22Rv1 (cell line): ENCODE results near the gene TTL.
"Not testable (repeated sequence)": the region's sequence is repeated elsewhere in the genome, so short reads cannot be mapped to it uniquely, and the experiment has no call there.

ENCODE experiments used
- H3K27ac ChIP-seq: fragments of 450-650 bp; 2 replicates; pipeline ENCODE4 v1.5.1; 2017
- CTCF ChIP-seq: fragments of 450-650 bp; IDR thresholded peaks from 2 replicates; pipeline ENCODE4 v1.5.1; 2017; ENCODE audit warnings: mild to moderate bottlenecking
- ZFX ChIP-seq: fragments of 450-650 bp; IDR thresholded peaks from 2 replicates; pipeline ENCODE4 v1.6.1; 2017; ENCODE audit warnings: antibody characterized with exemption, borderline replicate concordance

Gene TTL

GRCh38 chr2:112566104-112566503 is 84.1 kb downstream of the TTL start:
- H3K27ac ChIP-seq, result no peak overlapping the region
- TF ChIP-seq CTCF (no peak), ZFX (no peak)

- not testable (repeated sequence) for H3K27ac ChIP-seq
Observed at GRCh38 chr2:112566508-112566907, 84.6 kb downstream of the TTL start.

GRCh38 chr2:112572005-112572404 is 90.0 kb downstream of the TTL start:
- no peak overlapping the region for H3K27ac ChIP-seq
- TF ChIP-seq CTCF, result no peak
- no peak for TF ChIP-seq ZFX

GRCh38 chr2:112577756-112578155 is 95.8 kb downstream of the TTL start:
- TF ChIP-seq CTCF (no peak), ZFX (no peak)
- H3K27ac ChIP-seq, result peak overlapping the region; percentile 14; the same call in 1 of the 2 replicates

GRCh38 chr2:112579241-112579640 is 97.3 kb downstream of the TTL start:
- TF ChIP-seq ZFX (no peak), CTCF (no peak)
- H3K27ac ChIP-seq, result 0 out of 2 replicates have a peak overlapping the region, but pooled peaks have one; percentile 8

- no peak overlapping the region for H3K27ac ChIP-seq
- TF ChIP-seq CTCF (no peak), ZFX (no peak)
Observed at GRCh38 chr2:112580084-112580483, 98.1 kb downstream of the TTL start.

GRCh38 chr2:112582314-112582746 is 100.4 kb downstream of the TTL start:
- no peak for TF ChIP-seq ZFX
- peak; percentile 76 for TF ChIP-seq CTCF
- H3K27ac ChIP-seq, result peak overlapping the region; percentile 97; the same call in 1 of the 2 replicates

- TF ChIP-seq CTCF (peak; percentile 47), ZFX (no peak)
Observed at GRCh38 chr2:112583497-112584133, 101.7 kb downstream of the TTL start.

More at GRCh38 chr2:112583497-112584133, 101.7 kb downstream of the TTL start:
- H3K27ac ChIP-seq, result peak overlapping the region; percentile 97
